AML-193 (cell line): Measurements from ENCODE around the gene CA6.
A peak's percentile ranks its signal among the peaks of the same experiment; 100 is the strongest.
"Not testable (repeated sequence)": the region's sequence is repeated elsewhere in the genome, so short reads cannot be mapped to it uniquely, and the experiment has no call there.

Experiments used
- DNase-seq, 2 experiments: peaks; one replicate each; lab custom pipeline; 2025; lab: John Stamatoyannopoulos, UW

The CA6 gene

DNA sequence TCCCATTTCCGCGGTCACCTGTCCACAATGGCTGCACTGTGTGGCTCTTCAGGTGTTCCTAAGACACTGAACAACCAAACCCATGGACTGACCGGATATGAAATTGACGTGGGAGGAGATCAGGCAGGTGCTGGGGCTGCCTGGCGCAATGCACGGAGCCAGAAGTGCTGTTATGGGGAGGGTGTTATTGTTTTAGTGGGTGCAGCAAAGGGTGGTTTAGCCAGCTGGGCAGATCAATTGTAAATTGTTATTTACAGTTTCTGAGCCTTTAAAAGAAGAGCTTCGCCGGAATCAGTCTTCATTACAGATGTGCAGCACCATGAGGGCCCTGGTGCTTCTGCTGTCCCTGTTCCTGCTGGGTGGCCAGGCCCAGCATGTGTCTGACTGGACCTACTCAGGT is at the start of gene CA6:
TSS of gene CA6 (plus strand) at position 301 of the 400 bp plus-strand sequence. CDS start at position 320, 19 bp downstream.
- no peak for DNase-seq

DNA sequence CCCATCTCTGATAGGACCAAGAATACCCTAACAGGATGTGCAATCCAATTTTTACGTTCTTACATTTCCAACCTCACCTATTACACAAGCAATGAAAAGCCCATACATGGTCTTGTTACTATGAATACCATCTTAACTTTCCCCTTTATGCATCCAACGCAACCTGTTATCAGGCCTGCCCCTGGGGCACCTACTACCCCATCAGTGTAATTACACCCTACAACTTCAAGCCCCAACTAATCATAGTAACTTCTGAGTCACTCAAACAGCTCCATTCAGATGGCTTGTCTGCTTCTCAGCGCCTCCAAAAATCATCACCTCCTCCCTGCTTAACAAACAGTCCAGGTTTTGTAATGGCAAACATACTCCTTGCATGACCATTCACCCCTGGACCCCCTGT is 48.9 kb upstream of the CA6 start:
- not testable (repeated sequence) for DNase-seq

DNA sequence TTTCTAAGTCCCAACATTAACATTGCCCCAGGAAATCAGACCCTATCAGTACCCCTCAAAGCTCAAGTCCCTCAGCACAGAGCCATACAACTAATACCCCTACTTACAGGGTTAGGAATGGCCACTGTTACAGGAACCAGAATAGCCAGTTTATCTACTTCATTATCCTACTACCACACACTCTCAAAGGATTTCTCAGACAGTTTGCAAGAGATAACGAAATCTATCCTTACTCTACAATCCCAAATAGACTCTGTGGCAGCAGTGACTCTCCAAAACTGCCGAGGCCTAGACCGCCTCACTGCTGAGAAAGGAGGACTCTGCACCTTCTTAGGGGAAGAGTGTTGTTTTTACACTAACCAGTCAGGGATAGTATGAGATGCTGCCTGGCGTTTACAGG is 48.2 kb upstream of the CA6 start:
- not testable (repeated sequence) for DNase-seq

DNA sequence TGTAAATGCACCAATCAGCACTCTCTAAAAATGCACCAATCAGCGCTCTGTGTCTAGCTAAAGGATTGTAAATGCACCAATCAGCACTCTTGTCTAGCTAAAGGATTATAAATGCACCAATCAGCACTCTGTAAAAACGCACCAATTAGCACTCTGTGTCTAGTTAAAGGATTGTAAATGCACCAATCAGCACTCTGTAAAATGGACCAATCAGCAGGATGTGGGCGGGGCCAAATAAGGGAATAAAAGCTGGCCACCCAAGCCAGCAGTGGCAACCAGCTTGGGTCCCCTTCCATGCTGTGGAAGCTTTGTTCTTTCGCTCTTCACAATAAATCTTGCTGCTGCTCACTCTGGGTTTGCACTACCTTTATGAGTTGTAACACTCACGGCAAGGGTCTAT is 47.2 kb upstream of the CA6 start:
- not testable (repeated sequence) for DNase-seq

DNA sequence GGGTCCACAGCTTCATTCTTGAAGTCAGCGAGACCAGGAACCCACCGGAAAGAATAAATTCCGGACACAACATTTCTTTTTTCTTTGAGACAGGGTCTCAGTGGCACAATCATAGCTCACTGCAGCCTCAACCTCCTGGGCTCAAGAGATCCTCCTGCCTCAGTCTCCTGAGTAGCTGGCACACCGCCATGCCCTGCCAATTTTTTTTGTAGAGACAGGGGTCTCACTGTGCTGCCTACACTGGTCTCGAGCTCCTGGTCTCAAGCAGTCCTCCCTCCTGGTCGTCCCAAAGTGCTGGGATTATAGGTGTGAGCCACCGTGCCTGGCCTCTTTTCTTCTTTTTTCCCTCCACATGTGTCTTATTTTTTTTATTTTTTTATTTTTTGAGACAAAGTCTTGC is 46.6 kb upstream of the CA6 start:
- no peak for DNase-seq

DNA sequence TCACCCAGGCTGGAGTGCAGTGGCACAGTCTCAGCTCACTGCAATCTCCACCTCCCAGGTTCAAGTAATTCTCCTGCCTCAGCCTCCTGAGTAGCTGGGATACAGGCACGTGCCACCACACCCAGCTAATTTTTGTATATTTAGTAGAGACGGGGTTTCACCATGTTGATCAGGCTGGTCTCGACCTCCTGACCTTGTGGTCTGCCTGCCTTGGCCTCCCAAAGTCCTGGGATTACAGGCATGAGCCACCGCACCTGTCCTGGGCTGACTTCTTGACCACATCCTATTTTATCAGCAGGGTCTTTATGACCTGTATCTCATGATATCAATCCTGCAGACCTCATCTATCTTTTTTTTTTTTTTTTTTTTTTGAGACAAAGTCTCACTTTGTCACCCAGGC is 45.0 kb upstream of the CA6 start:
- not testable (repeated sequence) for DNase-seq

DNA sequence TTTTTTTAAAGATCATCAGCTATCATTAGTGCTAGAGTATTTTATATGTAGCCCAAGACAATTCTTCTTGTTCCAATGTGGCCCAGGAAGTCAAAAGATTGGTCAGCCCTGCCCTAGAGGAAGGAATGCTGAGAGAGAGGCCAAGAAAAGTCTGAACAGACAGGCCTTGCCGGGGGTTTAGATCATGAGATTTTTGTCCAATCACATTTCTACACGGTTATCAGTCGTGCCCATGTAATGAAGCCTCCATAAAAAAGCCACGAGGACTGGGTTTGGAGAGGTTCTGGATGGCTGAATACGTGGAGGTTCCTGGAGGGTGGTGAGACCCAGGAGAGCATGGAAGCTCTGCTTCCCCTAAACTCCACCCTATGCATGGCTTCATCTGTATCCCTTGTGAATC is 42.9 kb upstream of the CA6 start:
- no peak for DNase-seq

DNA sequence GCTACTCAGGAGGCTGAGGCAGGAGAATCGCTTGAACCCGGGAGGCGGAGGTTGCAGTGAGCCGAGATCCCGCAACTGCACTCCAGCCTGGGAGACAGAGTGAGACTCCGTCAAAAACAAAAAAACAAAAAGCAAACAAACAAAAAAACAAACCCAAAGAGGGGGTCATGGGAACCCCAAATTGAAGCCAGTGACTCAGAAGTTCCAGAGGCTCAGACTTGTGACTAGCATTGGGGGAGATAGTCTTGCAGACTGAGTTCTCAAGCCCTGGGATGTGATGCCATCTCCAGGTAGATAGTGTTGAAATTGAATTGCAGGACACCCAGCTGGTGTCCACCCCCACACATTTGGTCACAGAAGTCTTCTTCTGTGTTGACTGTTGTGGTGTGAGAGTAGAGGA is 42.3 kb upstream of the CA6 start:
- peak; percentile 12 to 23 for DNase-seq

DNA sequence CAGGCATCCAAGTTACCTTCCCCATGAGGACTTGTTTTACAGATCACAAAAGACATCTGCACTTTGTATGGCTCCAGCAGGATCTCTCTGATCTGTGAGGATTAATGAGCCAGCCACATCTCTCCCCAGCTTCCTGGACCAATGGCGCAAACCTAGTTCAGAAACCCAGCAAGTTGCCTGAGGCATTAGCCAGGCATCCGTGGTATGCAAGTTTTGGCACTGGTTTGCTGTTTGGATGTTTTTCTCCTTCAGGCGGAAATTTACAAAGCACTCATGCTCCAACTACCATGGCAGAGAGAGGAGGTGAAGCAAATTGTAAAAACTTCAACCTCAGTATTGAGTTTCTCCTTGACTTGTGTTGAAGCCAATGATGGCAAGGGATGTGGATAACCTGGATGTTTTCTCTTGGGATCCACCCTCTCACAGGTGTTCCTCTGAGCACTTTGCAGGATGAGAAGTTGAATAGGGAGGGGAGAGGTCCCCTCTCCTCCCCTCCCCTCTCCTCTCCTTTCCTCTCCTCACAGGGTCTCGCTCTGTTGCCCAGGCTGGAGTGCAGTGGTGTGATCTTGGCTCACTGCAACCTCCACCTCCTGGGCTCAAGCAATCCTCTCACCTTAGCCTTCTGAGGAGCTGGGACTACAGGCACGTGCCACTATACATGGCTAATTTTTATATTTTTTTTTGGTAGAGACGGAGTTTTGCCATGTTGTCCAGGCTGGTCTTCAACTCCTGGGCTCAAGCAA is 41.6 kb upstream of the CA6 start:
- DNase-seq = no peak

DNA sequence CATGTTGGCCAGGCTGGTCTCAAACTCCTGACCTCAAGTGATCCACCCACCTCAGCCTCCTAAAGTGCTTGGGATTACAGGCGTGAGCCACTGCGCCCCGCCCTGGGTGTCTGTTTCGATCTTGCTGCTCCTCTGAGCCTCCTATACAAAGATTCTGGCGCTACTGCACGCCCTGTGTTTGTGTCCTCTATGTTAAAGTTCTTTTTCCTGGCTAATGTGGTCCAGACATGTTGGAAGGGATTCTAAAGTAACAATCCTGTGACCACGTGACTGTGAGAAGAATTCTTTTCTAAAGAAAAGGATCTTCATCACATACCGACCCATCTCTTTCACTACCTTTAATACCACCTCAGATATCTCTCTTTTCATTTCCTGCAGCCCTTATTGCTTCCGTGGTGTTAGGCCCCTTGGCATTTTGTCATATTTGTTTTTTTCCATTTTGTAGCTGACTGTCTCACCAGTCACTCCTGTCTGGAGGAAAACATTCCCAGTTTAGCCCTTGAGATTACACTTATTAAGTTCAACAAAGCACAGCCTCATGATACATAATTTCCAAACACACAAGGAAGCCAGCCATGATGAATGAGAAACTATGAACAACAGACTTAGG is 40.0 kb upstream of the CA6 start:
- no peak for DNase-seq

DNA sequence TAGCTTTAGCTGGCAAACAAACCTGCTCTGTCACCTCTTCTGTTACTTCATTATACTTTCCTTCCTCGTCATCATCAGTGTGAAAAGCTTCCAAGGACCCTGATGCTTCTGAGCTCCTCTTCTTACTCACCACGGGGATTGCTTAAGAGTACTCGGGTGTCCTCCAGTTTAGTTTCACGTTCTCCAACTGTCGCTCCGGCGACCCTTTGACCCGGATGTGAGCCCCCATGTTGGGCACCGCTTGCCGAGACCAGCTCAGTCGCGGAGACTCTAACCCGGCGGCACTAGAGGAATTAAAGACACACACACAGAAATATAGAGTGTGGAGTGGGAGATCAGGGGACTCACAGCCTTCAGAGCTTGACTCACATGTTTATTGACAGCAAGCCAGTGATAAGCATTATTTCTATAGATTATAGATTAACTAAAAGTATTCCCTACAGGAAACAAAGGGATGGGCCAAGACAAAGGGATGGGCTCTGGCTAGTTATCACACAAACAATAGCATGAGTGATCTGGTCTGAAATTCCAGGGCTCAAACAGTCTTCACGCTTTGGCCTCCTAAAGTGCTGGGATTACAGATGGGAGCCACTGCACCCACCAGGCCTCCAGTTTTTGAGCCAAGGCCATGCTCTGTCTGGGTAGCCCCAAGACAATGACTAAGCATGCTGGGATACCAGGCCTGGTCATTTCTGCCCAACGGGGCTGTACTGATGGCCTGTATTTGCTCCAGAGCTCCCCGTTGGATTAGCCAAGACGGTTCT is 37.1 kb upstream of the CA6 start:
- no peak for DNase-seq

DNA sequence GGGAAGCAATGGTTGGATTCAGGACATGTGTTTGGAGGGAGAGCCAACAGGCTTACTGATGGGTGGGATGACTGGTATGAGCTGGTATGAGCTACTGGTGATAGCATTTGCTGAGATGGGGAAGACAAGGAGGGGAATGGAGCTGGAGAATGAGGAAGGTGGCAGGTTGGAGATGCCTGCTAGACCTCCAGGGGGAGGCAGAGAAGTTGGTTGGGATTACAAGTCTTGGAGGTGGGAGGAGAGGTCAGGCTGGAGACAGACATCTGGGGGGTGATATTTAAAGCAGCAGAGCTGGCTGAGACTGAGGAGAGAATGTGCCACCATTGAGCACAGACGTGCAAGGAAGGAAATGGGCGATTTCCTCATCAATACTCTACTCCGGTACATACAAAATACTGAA is 35.3 kb upstream of the CA6 start:
- DNase-seq = no peak

DNA sequence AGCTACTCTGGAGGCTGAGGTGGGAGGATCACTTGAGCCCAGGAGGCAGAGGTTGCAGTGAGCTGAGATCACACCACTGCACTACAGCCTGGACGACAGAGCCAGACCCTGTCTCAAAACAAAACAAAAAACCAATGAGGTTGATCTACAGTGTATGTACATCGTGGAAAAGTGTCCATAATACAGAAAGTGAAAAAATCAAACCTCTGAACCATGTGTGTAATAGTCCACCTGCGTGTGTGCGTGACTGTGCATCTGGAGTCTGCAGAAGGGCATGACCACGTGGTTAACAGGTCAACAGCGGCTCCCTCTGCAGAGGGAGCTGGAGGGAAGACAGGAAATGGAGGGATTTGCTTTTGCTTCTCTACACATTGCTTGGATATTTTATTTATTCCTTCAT is 34.8 kb upstream of the CA6 start:
- no peak for DNase-seq

DNA sequence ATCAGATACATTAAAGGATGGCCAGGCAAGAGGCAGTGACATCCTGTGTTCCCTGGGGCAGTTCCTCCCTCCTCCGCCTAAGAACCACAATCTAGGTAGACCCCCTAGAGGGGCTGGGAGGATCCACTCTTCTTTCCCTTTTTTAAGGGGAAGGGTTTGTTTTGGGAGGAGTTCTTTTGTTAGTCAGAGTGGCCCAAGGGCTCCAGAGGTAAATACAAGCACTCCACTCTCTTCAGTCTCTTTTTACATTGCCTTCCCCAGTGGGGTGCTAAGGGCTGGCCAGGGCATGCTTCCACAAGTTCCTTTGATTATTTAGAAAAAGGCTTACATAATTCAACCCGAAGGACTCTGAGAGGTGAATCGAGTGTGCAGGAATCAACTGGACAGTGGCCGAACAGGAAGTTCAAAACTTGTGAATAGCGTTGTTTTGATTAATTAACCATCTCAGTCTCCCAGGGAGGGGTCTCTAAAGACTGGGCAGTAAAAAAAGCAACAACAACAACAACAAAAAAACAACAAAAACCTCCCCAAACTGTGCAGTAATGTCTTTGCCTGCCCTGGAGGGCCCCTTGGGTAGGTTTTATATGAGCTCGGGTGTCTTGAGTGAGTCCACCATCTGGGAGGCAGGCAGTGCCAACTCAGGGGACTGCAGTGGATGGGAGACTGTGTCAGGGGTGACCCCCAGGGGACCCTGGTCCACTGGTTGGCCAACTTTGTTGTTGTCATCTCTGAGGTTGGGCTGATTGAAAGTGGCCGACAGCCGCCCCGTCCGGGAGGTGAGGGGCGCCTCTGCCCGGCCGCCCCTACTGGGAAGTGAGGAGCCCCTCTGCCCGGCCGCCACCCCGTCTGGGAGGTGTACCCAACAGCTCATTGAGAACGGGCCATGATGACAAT is 34.0 kb upstream of the CA6 start:
- DNase-seq = no peak

DNA sequence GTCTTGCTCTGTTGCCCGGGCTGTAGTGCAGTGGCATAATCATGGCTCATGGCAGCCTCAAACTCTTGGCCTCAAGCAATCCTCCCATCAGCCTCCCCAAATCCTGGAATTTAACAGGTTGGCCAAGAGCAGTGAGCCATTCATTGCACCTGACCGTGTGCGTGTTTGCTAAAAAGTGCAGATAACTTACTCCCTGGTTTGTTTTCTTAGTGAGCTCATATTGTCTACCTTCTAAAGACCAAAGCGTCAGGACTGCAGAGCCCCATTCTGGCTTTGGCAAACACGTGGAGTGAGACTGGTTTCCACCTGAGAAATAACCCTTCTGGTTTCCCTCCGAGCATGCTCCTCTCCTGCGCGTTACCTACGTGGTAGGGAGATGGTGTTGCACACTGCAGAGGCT is 32.2 kb upstream of the CA6 start:
- no peak for DNase-seq

DNA sequence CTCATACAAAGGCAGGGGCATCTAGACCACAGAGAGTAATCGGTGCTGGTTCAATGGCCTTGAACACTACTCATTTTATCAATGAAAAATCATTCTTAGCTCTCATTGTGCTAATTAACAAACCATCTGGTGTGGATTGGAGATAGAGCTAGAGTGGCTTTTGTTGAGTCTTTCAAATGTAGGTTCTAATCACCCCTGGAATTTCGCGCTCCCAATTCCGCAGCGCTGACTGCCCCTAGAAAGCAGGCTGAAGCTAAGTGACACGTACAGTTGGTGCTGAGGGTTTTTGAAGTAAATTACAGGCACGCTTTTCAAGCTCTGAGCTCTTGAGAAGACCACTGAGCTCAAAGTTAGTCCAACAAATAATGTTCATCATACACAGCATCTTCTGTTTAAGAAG is 31.2 kb upstream of the CA6 start:
- DNase-seq = no peak

DNA sequence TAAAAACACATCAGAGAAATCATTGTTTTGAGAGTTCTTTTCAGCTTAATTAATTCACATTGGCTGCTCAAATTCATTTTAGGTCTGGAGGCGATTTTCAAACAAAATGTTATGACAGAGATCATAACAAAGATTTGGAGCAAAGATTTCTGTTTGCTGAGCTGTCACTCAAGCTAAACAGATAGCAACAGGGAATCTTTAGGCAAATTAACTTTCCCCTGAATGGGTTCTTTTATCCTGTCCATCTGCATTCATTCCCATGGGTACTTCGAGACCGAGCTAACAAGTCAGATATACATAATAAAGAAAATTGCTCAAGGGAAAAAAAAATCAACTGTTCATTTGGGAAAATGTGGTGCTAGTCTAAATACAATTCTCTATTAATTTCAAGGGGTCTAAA is 30.2 kb upstream of the CA6 start:
- DNase-seq = no peak

DNA sequence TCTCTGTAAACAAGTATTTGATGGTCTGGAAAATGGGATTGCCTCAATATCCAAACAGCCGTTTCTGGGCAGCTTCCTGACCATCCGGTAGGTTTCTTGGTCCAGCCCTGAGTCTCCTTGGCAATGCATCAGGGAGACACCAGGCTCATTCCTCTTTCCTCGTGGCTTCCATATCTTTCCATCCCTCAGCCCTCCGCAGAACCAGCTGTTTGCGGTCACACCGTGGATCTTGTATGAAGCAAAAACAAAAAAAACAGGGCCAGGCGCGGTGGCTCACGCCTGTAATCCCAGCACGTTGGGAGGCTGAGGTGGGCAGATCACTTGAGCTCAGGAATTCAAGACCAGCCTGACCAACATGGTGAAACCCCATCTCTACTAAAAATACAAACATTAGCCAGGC is 28.1 kb upstream of the CA6 start:
- not testable (repeated sequence) for DNase-seq

DNA sequence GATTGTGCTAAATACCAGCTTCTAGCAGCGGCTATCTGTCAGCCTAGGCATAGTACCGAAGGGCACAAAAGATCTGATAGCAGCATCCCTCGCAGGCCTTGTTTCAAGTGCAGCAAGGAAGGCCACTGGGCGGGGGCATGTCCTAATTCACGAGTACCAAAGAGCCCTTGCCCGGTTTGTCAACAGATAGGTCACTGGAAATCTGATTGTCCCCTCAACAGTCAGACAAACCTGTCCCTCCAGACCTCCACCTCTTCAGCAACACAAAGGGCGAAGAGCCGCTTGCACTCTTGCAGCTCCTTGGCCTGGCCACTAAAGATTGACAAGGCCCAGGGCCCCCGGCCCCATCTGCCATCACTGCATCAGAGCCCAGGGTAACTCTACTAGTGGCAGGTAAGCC is 22.7 kb upstream of the CA6 start:
- DNase-seq = no peak

DNA sequence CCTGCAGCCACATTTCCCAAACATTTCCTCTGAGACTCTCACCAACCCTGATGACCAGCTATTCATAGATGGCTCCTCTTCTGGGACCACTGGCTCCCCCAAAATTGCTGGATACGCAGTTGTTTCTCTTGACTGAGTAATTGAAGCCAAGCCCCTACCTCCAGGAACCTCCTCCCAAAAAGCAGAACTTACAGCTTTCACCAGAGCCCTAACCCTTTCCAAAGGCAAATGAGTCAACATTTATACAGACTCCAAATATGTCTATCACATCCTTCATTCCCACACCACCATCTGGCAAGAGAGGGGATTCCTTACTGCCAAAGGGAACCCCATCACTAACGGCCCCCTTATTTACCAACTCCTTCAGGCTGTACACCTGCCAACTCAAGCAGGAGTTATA is 20.3 kb upstream of the CA6 start:
- DNase-seq = peak; percentile 49 to 60

DNA sequence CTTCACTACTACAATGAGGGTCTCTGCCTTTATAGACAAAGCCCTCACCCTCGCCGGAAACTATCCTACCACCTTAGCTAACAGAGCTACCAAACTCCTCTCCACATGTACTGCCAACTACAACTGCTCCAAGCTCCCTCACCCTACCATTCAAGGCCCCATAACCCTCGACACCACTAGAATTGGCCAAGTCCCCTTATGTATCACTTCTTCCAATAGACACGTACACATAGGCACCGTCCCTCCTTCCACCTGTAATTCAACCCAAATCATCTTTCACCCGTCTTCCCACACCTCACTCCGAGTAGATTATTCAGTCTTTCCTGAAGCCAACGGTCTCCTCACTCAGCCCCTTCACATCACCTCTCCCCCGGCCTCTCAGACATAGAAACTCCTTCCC is 19.7 kb upstream of the CA6 start:
- no peak for DNase-seq
